Right cardiac atrium (tissue), 5 donors: ENCODE measurements around the gene PYURF. TPM values are rescaled to one million over a fixed set of nuclear protein-coding genes. Genes with fewer than 3 reads are reported as not detected.
A peak's percentile ranks its signal among the peaks of the same experiment; 100 is the strongest.

Source experiments
- ATAC-seq, 2 donors: fragments of 200-7000 bp; cut with Tn5 transposase; one replicate each; pipeline versions ENCODE4 v1.8.0 to v1.9.1; 2020; ENCODE audit warnings: moderate library complexity in 2 of 2, mild to moderate bottlenecking in 1 of 2
- DNase-seq, 3 donors: peaks; one replicate each; pipeline ENCODE4 v3.0.0-alpha.2; 2020
- H3K27ac ChIP-seq: one replicate; pipeline ENCODE4 v1.5.1; 2013; ENCODE audit warnings: mild to moderate bottlenecking, low read length, control low read depth, moderate library complexity
- H3K27me3 ChIP-seq: one replicate; pipeline ENCODE4 v1.6.1; 2013; ENCODE audit not compliant: control insufficient read depth, insufficient read depth
- H3K4me1 ChIP-seq: one replicate; pipeline ENCODE4 v1.6.1; 2013; ENCODE audit warnings: low read length; ENCODE audit not compliant: control insufficient read depth, insufficient read depth
- H3K4me3 ChIP-seq: one replicate; pipeline ENCODE4 v1.5.1; 2013; ENCODE audit warnings: low read length, control low read depth
- H3K9me3 ChIP-seq: one replicate; pipeline ENCODE4 v1.6.1; 2013; ENCODE audit warnings: low read length; ENCODE audit not compliant: control insufficient read depth
- WGBS: extraction: QIAGEN DNeasy Blood & Tissue Kit; methylation state at CpG from one replicate; pipeline ENCODE4 v1.1.7; 2013; 5-methylcytosine and 5-hydroxymethylcytosine counted together
- intact Hi-C, 4 donors: fragments of 100-400 bp; cut with DNase I; formaldehyde crosslinking; loops; one replicate each; pipeline versions ENCODE4 v1.11.0 to v1.14.0; 2022 to 2023
- polyA plus RNA-seq: library from polyadenylated mRNA; stranded (reverse); fragments of 200-250 nt; gene quantifications from one replicate; pipeline ENCODE4 v1.2.3, GENCODE V29; 2013
- total RNA-seq, 4 donors: library from RNA; stranded (reverse); fragmentation: NEBNext Ultra II Directional; extraction: Animal tissue kit (Norgen Biotek cat#: 25700); gene quantifications; one replicate each; pipeline ENCODE4 v1.2.1, GENCODE V29; 2021
- donor health status: healthy with polysubstance abuse.
- donor health status: DM: no; HTN: yes; CAD: no.
- donor health status: DM: no; HTN: no; CAD: no.
- donor health status: DM: no; HTN: yes; CAD: no; lungs with severe emphysema.
- donor health status: DM: yes; HTN: yes; CAD: no.

The PYURF gene
- total and polyA plus RNA-seq, 5 donors: 56.5 to 97.9 (median 59.2) TPM

DNA sequence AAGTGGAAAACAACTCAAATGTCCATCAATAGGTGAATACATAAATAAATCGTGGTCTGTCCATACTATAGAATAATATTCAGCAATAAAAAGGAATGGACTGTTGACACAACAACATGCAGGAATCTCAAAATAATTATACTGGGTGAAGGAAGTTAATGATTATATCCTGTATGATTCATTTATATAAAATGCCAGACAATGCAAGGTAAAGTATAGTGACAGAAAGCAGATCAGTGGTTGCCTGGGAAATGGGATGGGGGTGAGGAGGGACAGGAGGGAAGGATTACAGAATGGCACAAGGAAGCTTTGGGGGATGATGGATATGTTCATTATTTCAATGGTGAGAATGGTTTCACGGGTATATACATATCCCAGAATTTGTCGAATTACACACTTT is 12.3 kb downstream of the PYURF start:
- ATAC-seq: no peak
- no peak overlapping the region for H3K27ac ChIP-seq
- no peak for DNase-seq
- H3K4me3 ChIP-seq: no peak overlapping the region
- H3K9me3 ChIP-seq: no peaks in the 10 kb centered on the region
- intact Hi-C loops: loop anchor here in 2 of 4 donors (5.0 to 10.0 kb wide), 2 partner anchors 146 to 289 kb away; no protein-coding TSS in a partner anchor
- WGBS: 82% methylated on average over 3 of the region's 3 CpGs
- H3K27me3 ChIP-seq: no peaks in the 10 kb centered on the region
- H3K4me1 ChIP-seq: no peaks in the 10 kb centered on the region

- intact Hi-C loops: no loop called here
- DNase-seq (no peak), ATAC-seq (no peak)
- Histone ChIP-seq H3K9me3 (no peaks in the 10 kb centered on the region), H3K27me3 (no peaks in the 10 kb centered on the region), H3K4me3 (no peak overlapping the region), H3K4me1 (no peaks in the 10 kb centered on the region), H3K27ac (no peak overlapping the region)
- 89% methylated on average over 2 of the region's 2 CpGs for WGBS
Observed at GRCh38 chr4:88503344-88503743, 20.2 kb downstream of the PYURF start.

GRCh38 chr4:88497859-88498409 is 25.6 kb downstream of the PYURF start:
- H3K27ac ChIP-seq: no peak overlapping the region
- H3K27me3 ChIP-seq: no peaks in the 10 kb centered on the region
- WGBS: 93% methylated on average over 2 of the region's 2 CpGs
- intact Hi-C loops: no loop called here
- H3K4me1 ChIP-seq: no peaks in the 10 kb centered on the region
- no peak overlapping the region for H3K4me3 ChIP-seq
- ATAC-seq (no peak), DNase-seq (peak in 1 of 3 donors; percentile 53)
- no peaks in the 10 kb centered on the region for H3K9me3 ChIP-seq

DNA sequence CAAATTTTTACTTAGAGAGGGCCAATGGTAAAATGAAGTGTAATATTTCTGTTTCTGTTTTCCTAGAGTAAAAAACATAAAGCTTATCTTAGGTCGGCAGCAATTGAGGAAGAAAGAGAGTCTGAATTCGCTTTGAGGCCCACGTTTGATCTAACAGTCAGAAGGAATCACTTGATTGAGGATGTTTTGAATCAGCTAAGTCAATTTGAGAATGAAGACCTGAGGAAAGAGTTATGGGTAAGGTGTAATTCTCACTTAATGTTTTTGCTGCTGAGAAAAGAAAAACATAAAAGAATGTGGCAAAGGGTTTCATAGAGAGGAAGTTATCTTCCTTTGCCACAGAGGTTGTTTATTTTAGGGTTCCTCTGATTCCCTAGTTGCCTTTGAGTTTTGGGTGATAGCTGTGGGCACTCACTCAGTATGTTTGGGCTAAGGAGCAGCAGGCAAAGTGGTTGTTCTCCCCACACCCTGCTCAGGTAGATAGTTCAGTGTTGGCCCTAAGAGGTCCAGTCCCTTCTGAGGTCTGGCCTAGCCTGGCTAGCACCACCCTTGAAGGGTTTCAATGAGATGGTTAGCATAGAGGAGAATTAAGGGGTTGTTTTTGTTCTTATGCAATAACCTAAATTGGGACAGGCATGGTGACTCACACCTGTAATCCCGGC is 34.3 kb downstream of the PYURF start:
- Histone ChIP-seq H3K27ac (no peak overlapping the region), H3K4me1 (no peaks in the 10 kb centered on the region), H3K27me3 (no peaks in the 10 kb centered on the region), H3K9me3 (no peaks in the 10 kb centered on the region), H3K4me3 (no peak overlapping the region)
- ATAC-seq: no peak
- WGBS: 72% methylated on average over 4 of the region's 4 CpGs
- no peak for DNase-seq
- intact Hi-C loops: no loop called here

- Histone ChIP-seq H3K4me3 (no peak overlapping the region), H3K9me3 (no peaks in the 10 kb centered on the region), H3K27me3 (no peaks in the 10 kb centered on the region), H3K4me1 (no peaks in the 10 kb centered on the region), H3K27ac (no peak overlapping the region)
- ATAC-seq (no peak), DNase-seq (no peak)
- WGBS: 36% methylated on average over 1 of the region's 1 CpG
- intact Hi-C loops: no loop called here
Observed at GRCh38 chr4:88481537-88481936, 42.0 kb downstream of the PYURF start.

- Histone ChIP-seq H3K4me3 (no peak overlapping the region), H3K9me3 (no peaks in the 10 kb centered on the region), H3K27me3 (no peaks in the 10 kb centered on the region), H3K4me1 (no peaks in the 10 kb centered on the region), H3K27ac (no peak overlapping the region)
- WGBS: 94% methylated on average over 2 of the region's 2 CpGs
- ATAC-seq (no peak), DNase-seq (no peak)
- intact Hi-C loops: no loop called here
Observed at GRCh38 chr4:88478247-88478646, 45.3 kb downstream of the PYURF start.

- Histone ChIP-seq H3K4me3 (no peak overlapping the region), H3K27ac (no peak overlapping the region), H3K27me3 (no peaks in the 10 kb centered on the region), H3K4me1 (no peaks in the 10 kb centered on the region), H3K9me3 (no peaks in the 10 kb centered on the region)
- DNase-seq: no peak
- ATAC-seq: no peak
- intact Hi-C loops: no loop called here
- WGBS: 75% methylated on average over 5 of the region's 5 CpGs
Observed at GRCh38 chr4:88477229-88477860, 46.2 kb downstream of the PYURF start.

Other genes starting within 250 kb of the PYURF start
- 100 to 1,000 TPM in 1 of 4 donors, 10 to 100 TPM in 3; 74.6 to 109 (median 91.3) TPM for gene PPM1K, start 239.2 kb downstream of the PYURF start, total RNA-seq
- 48.3 TPM for gene PPM1K, start 239.2 kb downstream of the PYURF start, polyA plus RNA-seq
- 10 to 100 TPM in 1 of 4 donors, 1 to 10 TPM in 3; 7.7 to 10.9 (median 9.8) TPM for gene HERC6, start 144.9 kb downstream of the PYURF start, total RNA-seq
- gene HERC6, start 144.9 kb downstream of the PYURF start, polyA plus RNA-seq: 5.1 TPM
- 1 to 10 TPM; 3.2 to 4.6 (median 3.8) TPM for gene HERC5, start 66.7 kb downstream of the PYURF start, total RNA-seq
- gene HERC5, start 66.7 kb downstream of the PYURF start, polyA plus RNA-seq: 2.8 TPM
- gene HERC3, start 68.7 kb upstream of the PYURF start, total RNA-seq: 10 to 100 TPM; 42.4 to 60.6 (median 50.9) TPM
- gene HERC3, start 68.7 kb upstream of the PYURF start, polyA plus RNA-seq: 18.0 TPM
- gene NAP1L5, start 174.1 kb upstream of the PYURF start, total RNA-seq: 10 to 100 TPM in 1 of 4 donors, 1 to 10 TPM in 3; 5.2 to 11.9 (median 6.3) TPM
- 12.9 TPM for gene NAP1L5, start 174.1 kb upstream of the PYURF start, polyA plus RNA-seq